Keratinocyte (primary cell): ENCODE data around the gene PLEKHG5. TPM values are rescaled to one million over a fixed set of nuclear protein-coding genes. Genes with fewer than 3 reads are reported as not detected.

Source experiments
- DNase-seq: peaks from one replicate; pipeline ENCODE4 v3.0.0-alpha.2; 2011; ENCODE audit warnings: low read depth, missing footprints, low spot score
- FAIRE-seq: peaks from 2 replicates; lab custom pipeline; 2011; peaks lifted over from hg19 to GRCh38; lab: Jason Lieb, UNC
- H2AFZ ChIP-seq: 2 replicates; pipeline ENCODE4 v1.6.0; 2012; ENCODE audit warnings: low read length, control low read depth, inconsistent platforms; ENCODE audit not compliant: control insufficient read depth
- H3K27ac ChIP-seq: 2 replicates; pipeline ENCODE4 v1.5.1; 2011; ENCODE audit warnings: low read length; ENCODE audit not compliant: control insufficient read depth, insufficient read depth
- H3K27me3 ChIP-seq: 3 replicates; pipeline ENCODE4 v1.6.0; 2011; ENCODE audit warnings: low read length; ENCODE audit not compliant: control insufficient read depth, insufficient read depth; ENCODE audit errors: extremely low read depth
- H3K36me3 ChIP-seq, 2 experiments: 2 replicates in 1 of 2; 3 replicates in 1 of 2; pipeline ENCODE4 v1.5.1; 2011; ENCODE audit warnings: low read length in 2 of 2, mild to moderate bottlenecking in 1 of 2; ENCODE audit not compliant: control insufficient read depth in 2 of 2, insufficient read depth in 2 of 2; ENCODE audit errors: extremely low read depth in 1 of 2
- H3K4me1 ChIP-seq: 3 replicates; pipeline ENCODE4 v1.5.1; 2011; ENCODE audit warnings: low read length; ENCODE audit not compliant: control insufficient read depth, insufficient read depth; ENCODE audit errors: extremely low read depth
- H3K4me2 ChIP-seq: 3 replicates; pipeline ENCODE4 v1.6.0; 2011; ENCODE audit warnings: low read depth, low read length; ENCODE audit not compliant: control insufficient read depth, insufficient read depth; ENCODE audit errors: extremely low read depth
- H3K4me3 ChIP-seq, 3 experiments: fragments of 200-600 bp in 1 of 3; sonication (generic) in 1 of 3; 2 replicates in 2 of 3; 3 replicates in 1 of 3; pipeline ENCODE4 v1.5.1; 2011 to 2016; ENCODE audit warnings: low read length in 3 of 3, mild to moderate bottlenecking in 3 of 3, control low read depth in 2 of 3, inconsistent platforms in 1 of 3, low read depth in 1 of 3, mixed read lengths in 1 of 3, mixed run types in 1 of 3, moderate library complexity in 1 of 3; ENCODE audit not compliant: control insufficient read depth in 2 of 3, insufficient read depth in 2 of 3; ENCODE audit errors: extremely low read depth in 1 of 3
- H3K79me2 ChIP-seq: 2 replicates; pipeline ENCODE4 v1.6.0; 2012; ENCODE audit warnings: low read length; ENCODE audit not compliant: control insufficient read depth, insufficient read depth
- H3K9ac ChIP-seq: 3 replicates; pipeline ENCODE4 v1.6.0; 2011; ENCODE audit warnings: low read length; ENCODE audit not compliant: control insufficient read depth, insufficient read depth; ENCODE audit errors: extremely low read depth
- H3K9me1 ChIP-seq: 3 replicates; pipeline ENCODE4 v1.6.0; 2011; ENCODE audit warnings: low read length; ENCODE audit not compliant: control insufficient read depth, insufficient read depth; ENCODE audit errors: extremely low read depth
- H3K9me3 ChIP-seq: 2 replicates; pipeline ENCODE4 v1.5.1; 2012; ENCODE audit warnings: low read depth, low read length; ENCODE audit not compliant: control insufficient read depth
- H4K20me1 ChIP-seq: 3 replicates; pipeline ENCODE4 v1.6.0; 2011; ENCODE audit warnings: low read length; ENCODE audit not compliant: control insufficient read depth, insufficient read depth; ENCODE audit errors: extremely low read depth
- CTCF ChIP-seq, 3 experiments: IDR thresholded peaks in 1 of 3; conservative IDR thresholded peaks in 1 of 3; optimal IDR thresholded peaks in 1 of 3; 2 replicates in 2 of 3; 3 replicates in 1 of 3; pipeline versions ENCODE3 to v1.5.1; 2011; ENCODE audit warnings: low read length in 3 of 3, mild to moderate bottlenecking in 3 of 3, moderate library complexity in 2 of 3, control low read depth in 1 of 3, inconsistent platforms in 1 of 3; ENCODE audit not compliant: insufficient read depth in 2 of 3; ENCODE audit errors: extremely low read depth in 1 of 3
- EZH2 ChIP-seq: IDR thresholded peaks from one replicate; pipeline ENCODE4 v1.6.1; 2012; ENCODE audit warnings: inconsistent platforms, mild to moderate bottlenecking, low read length, moderate library complexity
- dilution Hi-C: fragments of 300-500 bp; cut with MboI; formaldehyde crosslinking; loops from one replicate; pipeline ENCODE4 v1.7.0; 2020; ENCODE audit warnings: low sequenced_read_pairs; ENCODE audit not compliant: extremely low pct_ligation_motif_present
- polyA plus RNA-seq, 5 experiments: library from polyadenylated mRNA; depleted of rRNA in 3 of 5; stranded (reverse) in 3 of 5; stranded (forward) in 1 of 5; unstranded in 1 of 5; fragments of >200 nt; gene quantifications; 1 replicate in 1 of 5; 2 replicates in 3 of 5; 3 replicates in 1 of 5; pipeline versions ENCODE4 v1.2.1 to v1.2.3, GENCODE V29; 2011 to 2012; ENCODE audit warnings: missing spikeins in 2 of 5, low read depth in 1 of 5, low replicate concordance in 1 of 5

The PLEKHG5 gene
- polyA plus RNA-seq, 1 donor (not counting 4 experiments of a cell fraction or from before 2014, with no cell fraction given) = 11.8 TPM

- no peaks in the 10 kb centered on the region for H3K9me1 ChIP-seq
- no peak for TF ChIP-seq CTCF (optimal IDR thresholded peaks at IDR 0.05 in 1 of 3, IDR thresholded peaks at IDR 0.05 in 1 of 3, conservative IDR thresholded peaks at IDR 0.05 in 1 of 3; ENCODE audit: extremely low read depth in 1 of 3, insufficient read depth in 2 of 3, low read length in 3 of 3)
- no peak for TF ChIP-seq EZH2
- peaks cover 30% of the 10 kb centered on the region for H3K79me2 ChIP-seq
- peak overlapping the region; percentile 44 to 69 (median 67) for H3K4me3 ChIP-seq
- H3K27ac ChIP-seq = peak overlapping the region; percentile 66
- peaks cover 5 to 29% of the 10 kb centered on the region in 2 experiments for H3K36me3 ChIP-seq
- no peak for DNase-seq
- peak overlapping the region; percentile 75 for H3K9ac ChIP-seq
- dilution Hi-C loops = no loop called here
- peaks cover 42% of the 10 kb centered on the region for H3K4me1 ChIP-seq
- H3K9me3 ChIP-seq = no peaks in the 10 kb centered on the region
- H3K4me2 ChIP-seq = peak overlapping the region; percentile 83
- H3K27me3 ChIP-seq = no peaks in the 10 kb centered on the region
- no peak for FAIRE-seq
- H2AFZ ChIP-seq = no peak overlapping the region
- H4K20me1 ChIP-seq = no peaks in the 10 kb centered on the region
Observed at GRCh38 chr1:6485168-6486101, 6.0 kb downstream of the PLEKHG5 start.

DNA sequence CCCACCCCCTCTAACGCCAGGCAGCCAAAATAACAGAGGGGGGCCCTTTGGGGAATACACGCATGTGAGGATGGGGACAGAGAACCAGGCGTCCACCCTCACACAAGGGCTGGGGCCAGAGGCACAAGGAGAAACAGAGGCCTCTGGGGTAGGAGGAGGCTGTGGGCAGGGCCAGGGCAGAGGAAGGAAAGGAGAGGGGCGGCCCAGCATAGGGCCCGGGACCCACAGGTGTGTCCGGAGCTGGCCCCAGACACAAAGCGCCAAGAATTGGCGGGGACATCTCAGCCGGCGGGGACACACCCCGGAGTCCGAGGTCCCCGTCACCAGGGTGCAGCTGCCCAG is 6.7 kb downstream of the PLEKHG5 start:
- Histone ChIP-seq H4K20me1 (no peaks in the 10 kb centered on the region), H3K9me3 (no peaks in the 10 kb centered on the region), H3K9me1 (no peaks in the 10 kb centered on the region), H3K36me3 (peaks cover 7 to 29% of the 10 kb centered on the region in 2 experiments), H3K27me3 (no peaks in the 10 kb centered on the region), H3K4me1 (peaks cover 42% of the 10 kb centered on the region), H3K79me2 (peaks cover 30% of the 10 kb centered on the region), H3K4me3 (peak overlapping the region; percentile 38 to 67 (median 44)), H3K9ac (peak overlapping the region; percentile 61), H2AFZ (no peak overlapping the region), H3K27ac (no peak overlapping the region), H3K4me2 (peak overlapping the region; percentile 66)
- FAIRE-seq (no peak), DNase-seq (no peak)
- no peak for TF ChIP-seq EZH2
- TF ChIP-seq CTCF (optimal IDR thresholded peaks at IDR 0.05 in 1 of 3, IDR thresholded peaks at IDR 0.05 in 1 of 3, conservative IDR thresholded peaks at IDR 0.05 in 1 of 3; ENCODE audit: extremely low read depth in 1 of 3, insufficient read depth in 2 of 3, low read length in 3 of 3) = no peak
- dilution Hi-C loops = no loop called here
